GM12865 (cell line): Measurements from ENCODE around the gene UNC79.

Source experiments
- DNase-seq: peaks from one replicate; pipeline ENCODE4 v3.0.0; 2010; ENCODE audit warnings: low read depth
- H3K4me3 ChIP-seq: 2 replicates; pipeline ENCODE4 v1.5.1; 2011; ENCODE audit warnings: mild to moderate bottlenecking, low read depth, low read length, control low read depth
- TF ChIP-seq, protein P1 (sequence below): IDR thresholded peaks from 2 replicates; pipeline ENCODE4 v1.5.1; 2011; ENCODE audit warnings: low read length, control low read depth, low read depth, inconsistent platforms; ENCODE audit not compliant: insufficient read depth; ENCODE audit errors: missing control alignments

The UNC79 gene

GRCh38 chr14:93619176-93619793 is 188.5 kb downstream of the UNC79 start:
- H3K4me3 ChIP-seq = no peak overlapping the region
- TF ChIP-seq, protein P1, sequence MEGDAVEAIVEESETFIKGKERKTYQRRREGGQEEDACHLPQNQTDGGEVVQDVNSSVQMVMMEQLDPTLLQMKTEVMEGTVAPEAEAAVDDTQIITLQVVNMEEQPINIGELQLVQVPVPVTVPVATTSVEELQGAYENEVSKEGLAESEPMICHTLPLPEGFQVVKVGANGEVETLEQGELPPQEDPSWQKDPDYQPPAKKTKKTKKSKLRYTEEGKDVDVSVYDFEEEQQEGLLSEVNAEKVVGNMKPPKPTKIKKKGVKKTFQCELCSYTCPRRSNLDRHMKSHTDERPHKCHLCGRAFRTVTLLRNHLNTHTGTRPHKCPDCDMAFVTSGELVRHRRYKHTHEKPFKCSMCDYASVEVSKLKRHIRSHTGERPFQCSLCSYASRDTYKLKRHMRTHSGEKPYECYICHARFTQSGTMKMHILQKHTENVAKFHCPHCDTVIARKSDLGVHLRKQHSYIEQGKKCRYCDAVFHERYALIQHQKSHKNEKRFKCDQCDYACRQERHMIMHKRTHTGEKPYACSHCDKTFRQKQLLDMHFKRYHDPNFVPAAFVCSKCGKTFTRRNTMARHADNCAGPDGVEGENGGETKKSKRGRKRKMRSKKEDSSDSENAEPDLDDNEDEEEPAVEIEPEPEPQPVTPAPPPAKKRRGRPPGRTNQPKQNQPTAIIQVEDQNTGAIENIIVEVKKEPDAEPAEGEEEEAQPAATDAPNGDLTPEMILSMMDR = peak; percentile 66
- peak; percentile 65 for DNase-seq

- no peak overlapping the region for H3K4me3 ChIP-seq
- DNase-seq = no peak
- TF ChIP-seq, protein P1 = no peak
These were observed 197.3 kb downstream of the UNC79 start for GRCh38 chr14:93628048-93628447.

DNA sequence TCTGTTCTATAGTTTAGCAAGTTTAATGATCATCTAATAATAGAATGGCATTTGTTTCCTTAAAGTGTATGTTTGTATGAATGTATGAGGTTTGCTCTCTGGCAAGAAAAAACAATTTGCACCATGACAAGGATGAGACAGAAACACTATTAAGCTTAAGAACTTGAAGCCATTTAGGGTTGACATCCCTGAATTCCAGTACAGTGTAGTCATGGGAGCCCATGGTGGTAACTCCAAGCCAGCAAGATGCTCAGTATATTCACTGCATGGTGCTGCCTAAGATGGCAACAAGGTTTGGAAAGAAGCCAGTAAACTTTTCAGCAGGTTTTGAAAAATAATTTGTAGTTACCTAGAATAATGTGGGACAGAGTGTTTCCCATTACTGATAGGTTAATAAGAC is 198.9 kb downstream of the UNC79 start:
- no peak overlapping the region for H3K4me3 ChIP-seq
- TF ChIP-seq, protein P1 = no peak
- no peak for DNase-seq

DNA sequence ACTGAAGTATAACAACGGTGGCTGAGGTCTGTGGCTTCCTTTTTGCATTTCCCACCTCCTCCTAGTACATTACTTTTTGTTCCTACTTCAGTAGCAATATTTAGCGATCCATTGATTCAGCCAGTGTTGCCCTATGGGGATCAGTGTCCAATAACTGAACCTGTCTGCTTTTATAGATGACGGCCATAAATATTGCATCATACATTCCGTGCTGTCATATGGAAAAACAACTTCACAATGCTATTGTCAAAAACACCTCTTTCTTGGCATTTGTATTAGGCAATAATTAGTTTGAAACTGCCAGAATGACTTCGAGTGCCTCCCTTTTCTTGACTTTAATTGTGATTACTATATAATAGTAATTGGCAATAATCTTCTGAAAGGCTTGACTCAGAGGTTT is 208.1 kb downstream of the UNC79 start:
- H3K4me3 ChIP-seq = no peak overlapping the region
- TF ChIP-seq, protein P1 = no peak
- DNase-seq = no peak

- H3K4me3 ChIP-seq = no peak overlapping the region
- DNase-seq = peak; percentile 34
- TF ChIP-seq, protein P1 = no peak
These were observed 212.4 kb downstream of the UNC79 start for GRCh38 chr14:93643127-93643526.

DNA sequence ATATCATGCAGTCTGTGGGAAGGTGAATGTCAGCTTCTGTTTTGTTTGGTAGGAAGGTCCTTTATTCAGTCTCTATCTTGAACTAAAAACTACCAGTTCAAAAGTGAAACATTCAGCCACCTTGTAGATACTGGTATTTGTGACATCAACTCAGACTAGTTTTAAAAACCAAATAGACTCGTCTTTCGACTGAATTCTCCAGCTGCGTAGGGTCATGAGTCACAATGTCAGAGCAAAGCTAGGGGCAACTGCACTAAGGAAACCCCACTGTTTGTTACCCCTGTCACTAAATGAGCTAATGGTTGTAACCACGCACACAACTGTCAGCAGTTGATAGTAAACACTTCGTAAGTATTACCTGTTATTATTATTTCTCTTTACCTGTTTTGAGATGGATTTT is 212.9 kb downstream of the UNC79 start:
- H3K4me3 ChIP-seq = no peak overlapping the region
- DNase-seq = peak; percentile 2
- TF ChIP-seq, protein P1 = no peak

- H3K4me3 ChIP-seq = no peak overlapping the region
- TF ChIP-seq, protein P1 = no peak
- no peak for DNase-seq
These were observed 214.5 kb downstream of the UNC79 start for GRCh38 chr14:93645200-93645599.
